ENCODE data around the gene XRCC3.

DNA sequence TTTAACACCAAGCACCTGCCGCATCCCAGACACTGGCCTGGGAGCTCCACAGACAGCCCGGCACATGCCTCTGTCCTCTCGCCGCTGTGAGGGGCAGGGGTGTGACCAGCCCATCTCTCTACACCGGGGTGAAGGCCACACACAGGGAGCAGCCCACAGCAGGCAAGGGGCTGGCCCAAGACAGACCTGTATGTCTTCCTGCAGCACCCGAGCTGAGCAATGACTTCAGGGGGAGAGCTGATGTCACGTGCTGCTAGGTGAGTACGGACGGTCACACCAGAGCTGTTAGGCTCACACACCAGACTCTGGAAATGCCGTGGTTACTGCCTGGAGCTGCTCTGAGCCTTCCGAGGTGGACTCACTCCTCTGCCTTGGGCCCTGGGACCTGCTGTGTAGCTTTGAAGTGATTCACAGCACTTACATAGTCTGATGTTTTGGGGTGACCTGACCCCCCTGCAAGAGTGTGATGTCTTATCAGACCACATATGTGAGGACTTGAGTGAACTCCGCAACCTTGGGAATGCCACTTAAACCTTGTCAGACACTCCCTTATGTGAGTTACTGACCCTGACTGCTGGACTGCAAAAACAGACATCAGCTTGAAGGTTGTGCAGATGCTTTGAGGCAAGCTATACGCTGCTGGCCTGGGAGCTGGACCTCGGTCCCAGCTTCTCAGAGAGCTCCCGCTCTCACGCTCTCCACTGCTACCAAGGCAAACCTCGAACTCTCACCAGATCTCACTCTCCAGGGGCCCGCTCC is 1.8 kb downstream of the XRCC3 start:
- TF ChIP-seq, protein P1, sequence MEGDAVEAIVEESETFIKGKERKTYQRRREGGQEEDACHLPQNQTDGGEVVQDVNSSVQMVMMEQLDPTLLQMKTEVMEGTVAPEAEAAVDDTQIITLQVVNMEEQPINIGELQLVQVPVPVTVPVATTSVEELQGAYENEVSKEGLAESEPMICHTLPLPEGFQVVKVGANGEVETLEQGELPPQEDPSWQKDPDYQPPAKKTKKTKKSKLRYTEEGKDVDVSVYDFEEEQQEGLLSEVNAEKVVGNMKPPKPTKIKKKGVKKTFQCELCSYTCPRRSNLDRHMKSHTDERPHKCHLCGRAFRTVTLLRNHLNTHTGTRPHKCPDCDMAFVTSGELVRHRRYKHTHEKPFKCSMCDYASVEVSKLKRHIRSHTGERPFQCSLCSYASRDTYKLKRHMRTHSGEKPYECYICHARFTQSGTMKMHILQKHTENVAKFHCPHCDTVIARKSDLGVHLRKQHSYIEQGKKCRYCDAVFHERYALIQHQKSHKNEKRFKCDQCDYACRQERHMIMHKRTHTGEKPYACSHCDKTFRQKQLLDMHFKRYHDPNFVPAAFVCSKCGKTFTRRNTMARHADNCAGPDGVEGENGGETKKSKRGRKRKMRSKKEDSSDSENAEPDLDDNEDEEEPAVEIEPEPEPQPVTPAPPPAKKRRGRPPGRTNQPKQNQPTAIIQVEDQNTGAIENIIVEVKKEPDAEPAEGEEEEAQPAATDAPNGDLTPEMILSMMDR (conservative IDR thresholded peaks at IDR 0.05 in 1 of 2, IDR thresholded peaks at IDR 0.05 in 1 of 2; ENCODE audit: extremely low read depth in 1 of 2, insufficient read depth in 1 of 2, low read depth in 1 of 2, low read length in 2 of 2): no peak
- no peak for TF ChIP-seq EZH2 (IDR thresholded peaks at IDR 0.05; ENCODE audit: borderline replicate concordance, low read length)
